Smooth muscle cell (in vitro differentiated cells): ENCODE data around the gene PDE6G. TPM values are rescaled to one million over a fixed set of nuclear protein-coding genes. Genes with fewer than 3 reads are reported as not detected.

Source experiments
- DNase-seq: peaks from one replicate; lab custom pipeline; 2025; ENCODE audit not compliant: unreplicated experiment; lab: John Stamatoyannopoulos, UW
- H2AFZ ChIP-seq: fragments of 200-600 bp; sonication (generic); 2 replicates; pipeline ENCODE4 v1.6.0; 2016; ENCODE audit warnings: antibody characterized with exemption, low read depth, mild to moderate bottlenecking
- H3F3A ChIP-seq: fragments of 200-600 bp; sonication (generic); 2 replicates; pipeline ENCODE4 v1.6.0; 2017; ENCODE audit warnings: antibody characterized with exemption, low read depth
- H3K27ac ChIP-seq: fragments of 200-600 bp; sonication (generic); 2 replicates; pipeline ENCODE4 v1.5.1; 2016; ENCODE audit warnings: low read depth, mild to moderate bottlenecking
- H3K27me3 ChIP-seq: fragments of 200-600 bp; sonication (generic); 2 replicates; pipeline ENCODE4 v1.6.1; 2016; ENCODE audit warnings: low read depth, mild to moderate bottlenecking
- H3K36me3 ChIP-seq: fragments of 200-600 bp; sonication (generic); 2 replicates; pipeline ENCODE4 v1.5.1; 2016; ENCODE audit warnings: low read depth
- H3K4me1 ChIP-seq: fragments of 200-600 bp; sonication (generic); 2 replicates; pipeline ENCODE4 v1.5.1; 2016; ENCODE audit warnings: low read depth
- H3K4me2 ChIP-seq: fragments of 200-600 bp; sonication (generic); 2 replicates; pipeline ENCODE4 v1.6.0; 2016; ENCODE audit warnings: mild to moderate bottlenecking
- H3K4me3 ChIP-seq: fragments of 200-600 bp; sonication (generic); 2 replicates; pipeline ENCODE4 v1.5.1; 2016; ENCODE audit warnings: mild to moderate bottlenecking
- H3K79me2 ChIP-seq: fragments of 200-600 bp; sonication (generic); 2 replicates; pipeline ENCODE4 v1.6.0; 2016; ENCODE audit warnings: low read depth, mild to moderate bottlenecking
- H3K9ac ChIP-seq: fragments of 200-600 bp; sonication (generic); 2 replicates; pipeline ENCODE4 v1.6.0; 2016; ENCODE audit warnings: low read depth
- H3K9me3 ChIP-seq: fragments of 200-600 bp; sonication (generic); replicated peaks from 2 replicates; pipeline ENCODE4 v1.5.1; 2016; ENCODE audit warnings: low read depth
- H4K20me1 ChIP-seq: fragments of 200-600 bp; sonication (generic); 2 replicates; pipeline ENCODE4 v1.6.0; 2016; ENCODE audit warnings: low read depth
- WGBS: methylation state at CpG from one replicate; pipeline ENCODE4 v1.1.7; 2016; ENCODE audit warnings: low lambda C conversion rate; 5-methylcytosine and 5-hydroxymethylcytosine counted together
- polyA plus RNA-seq: library from polyadenylated mRNA; unstranded; fragments of >200 nt; fragmentation: Nextera tagmentation; extraction: Ambion mirVana; gene quantifications from 2 replicates; pipeline ENCODE4 v1.2.1, GENCODE V29; 2016
- total RNA-seq: library from RNA; depleted of rRNA; stranded (reverse); fragments of >200 nt; gene quantifications from 2 replicates; pipeline ENCODE4 v1.2.3, GENCODE V29; 2014
- TF ChIP-seq, protein P1 (sequence below): fragments of 200-600 bp; sonication (generic); IDR thresholded peaks from 2 replicates; pipeline ENCODE4 v1.5.1; 2017; ENCODE audit warnings: borderline replicate concordance, mild to moderate bottlenecking, antibody characterized with exemption; ENCODE audit not compliant: insufficient read depth, poor library complexity, severe bottlenecking

The PDE6G gene
- total and polyA plus RNA-seq, 2 experiments from 2014 or later = 3.2 to 14.5 TPM

GRCh38 chr17:81652906-81653771, 3.2 kb downstream of the PDE6G start:
- Histone ChIP-seq H3K4me2 (peak overlapping the region; percentile 74), H3K79me2 (no peaks in the 10 kb centered on the region), H3K4me1 (peaks cover 3% of the 10 kb centered on the region), H3K27ac (no peak overlapping the region), H4K20me1 (no peaks in the 10 kb centered on the region), H2AFZ (peak overlapping the region; percentile 81), H3F3A (no peaks in the 10 kb centered on the region), H3K9ac (no peak overlapping the region), H3K36me3 (no peaks in the 10 kb centered on the region), H3K27me3 (peaks cover 10% of the 10 kb centered on the region), H3K9me3 (no peaks in the 10 kb centered on the region), H3K4me3 (no peak overlapping the region)
- DNase-seq = no peak
- TF ChIP-seq, protein P1, sequence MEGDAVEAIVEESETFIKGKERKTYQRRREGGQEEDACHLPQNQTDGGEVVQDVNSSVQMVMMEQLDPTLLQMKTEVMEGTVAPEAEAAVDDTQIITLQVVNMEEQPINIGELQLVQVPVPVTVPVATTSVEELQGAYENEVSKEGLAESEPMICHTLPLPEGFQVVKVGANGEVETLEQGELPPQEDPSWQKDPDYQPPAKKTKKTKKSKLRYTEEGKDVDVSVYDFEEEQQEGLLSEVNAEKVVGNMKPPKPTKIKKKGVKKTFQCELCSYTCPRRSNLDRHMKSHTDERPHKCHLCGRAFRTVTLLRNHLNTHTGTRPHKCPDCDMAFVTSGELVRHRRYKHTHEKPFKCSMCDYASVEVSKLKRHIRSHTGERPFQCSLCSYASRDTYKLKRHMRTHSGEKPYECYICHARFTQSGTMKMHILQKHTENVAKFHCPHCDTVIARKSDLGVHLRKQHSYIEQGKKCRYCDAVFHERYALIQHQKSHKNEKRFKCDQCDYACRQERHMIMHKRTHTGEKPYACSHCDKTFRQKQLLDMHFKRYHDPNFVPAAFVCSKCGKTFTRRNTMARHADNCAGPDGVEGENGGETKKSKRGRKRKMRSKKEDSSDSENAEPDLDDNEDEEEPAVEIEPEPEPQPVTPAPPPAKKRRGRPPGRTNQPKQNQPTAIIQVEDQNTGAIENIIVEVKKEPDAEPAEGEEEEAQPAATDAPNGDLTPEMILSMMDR = no peak
- 50% methylated on average over 27 of the region's 27 CpGs for WGBS

DNA sequence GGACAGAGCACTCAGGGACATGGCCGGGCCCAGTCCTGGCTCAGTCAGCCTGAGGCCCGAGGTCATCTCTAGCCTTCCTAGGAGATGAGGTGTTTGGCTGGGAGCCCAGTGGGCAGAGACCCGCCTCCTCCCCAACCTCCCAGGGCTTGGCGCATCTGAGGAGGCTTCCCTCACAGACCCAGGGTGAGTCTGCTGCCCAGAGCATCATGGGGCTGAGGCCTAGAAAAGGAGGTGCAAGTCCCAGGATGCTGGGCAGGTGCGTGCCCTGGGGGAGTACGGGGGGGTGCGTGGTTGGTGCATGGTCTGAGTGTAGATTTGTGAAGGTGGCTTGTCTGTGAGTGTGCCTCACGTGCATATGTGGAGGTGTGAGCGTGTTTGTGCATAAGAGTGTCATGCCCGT, 4.7 kb downstream of the PDE6G start:
- H4K20me1 ChIP-seq = no peaks in the 10 kb centered on the region
- H3K4me1 ChIP-seq = peaks cover 3% of the 10 kb centered on the region
- H3F3A ChIP-seq = no peaks in the 10 kb centered on the region
- no peak overlapping the region for H3K9ac ChIP-seq
- peaks cover 20% of the 10 kb centered on the region for H3K27me3 ChIP-seq
- no peaks in the 10 kb centered on the region for H3K79me2 ChIP-seq
- H3K27ac ChIP-seq = no peak overlapping the region
- no peak for DNase-seq
- H3K4me2 ChIP-seq = no peak overlapping the region
- H3K36me3 ChIP-seq = no peaks in the 10 kb centered on the region
- 91% methylated on average over 10 of the region's 10 CpGs for WGBS
- no peaks in the 10 kb centered on the region for H3K9me3 ChIP-seq
- H2AFZ ChIP-seq = no peak overlapping the region
- TF ChIP-seq, protein P1 = no peak
- H3K4me3 ChIP-seq = no peak overlapping the region

DNA sequence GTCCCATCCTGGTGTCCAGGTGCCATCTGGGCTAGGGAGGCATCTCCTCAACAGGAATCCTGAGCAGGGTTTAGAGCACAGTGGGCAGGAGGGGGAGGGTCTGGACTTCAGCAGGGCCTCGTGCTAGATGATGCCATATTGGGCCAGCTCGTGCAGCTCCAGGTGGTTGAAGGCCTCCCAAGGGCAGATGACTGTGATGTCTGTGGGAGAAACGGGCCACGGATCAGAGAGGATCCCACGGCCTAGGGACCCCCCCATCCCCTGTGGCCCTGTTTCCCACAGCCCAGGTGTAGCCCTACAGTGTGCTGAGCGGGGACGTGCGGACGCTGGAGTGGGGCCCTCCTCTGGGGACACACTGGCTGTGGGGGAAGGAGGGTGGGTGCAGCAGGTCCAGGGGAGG, 5.4 kb downstream of the PDE6G start:
- no peaks in the 10 kb centered on the region for H3F3A ChIP-seq
- H3K9ac ChIP-seq = no peak overlapping the region
- H3K79me2 ChIP-seq = no peaks in the 10 kb centered on the region
- no peak overlapping the region for H2AFZ ChIP-seq
- H3K4me1 ChIP-seq = peaks cover 3% of the 10 kb centered on the region
- TF ChIP-seq, protein P1 = no peak
- H3K4me2 ChIP-seq = no peak overlapping the region
- H4K20me1 ChIP-seq = no peaks in the 10 kb centered on the region
- H3K9me3 ChIP-seq = no peaks in the 10 kb centered on the region
- H3K27ac ChIP-seq = no peak overlapping the region
- peaks cover 20% of the 10 kb centered on the region for H3K27me3 ChIP-seq
- no peak for DNase-seq
- H3K4me3 ChIP-seq = no peak overlapping the region
- H3K36me3 ChIP-seq = no peaks in the 10 kb centered on the region
- WGBS = 94% methylated on average over 9 of the region's 9 CpGs

- H4K20me1 ChIP-seq = no peaks in the 10 kb centered on the region
- H3K27me3 ChIP-seq = peaks cover 20% of the 10 kb centered on the region
- WGBS = 99% methylated on average over 14 of the region's 14 CpGs
- peaks cover 3% of the 10 kb centered on the region for H3K4me1 ChIP-seq
- TF ChIP-seq, protein P1 = no peak
- no peak overlapping the region for H2AFZ ChIP-seq
- no peak overlapping the region for H3K4me2 ChIP-seq
- no peak for DNase-seq
- H3K9me3 ChIP-seq = no peaks in the 10 kb centered on the region
- no peak overlapping the region for H3K27ac ChIP-seq
- H3K9ac ChIP-seq = no peak overlapping the region
- no peaks in the 10 kb centered on the region for H3K36me3 ChIP-seq
- no peak overlapping the region for H3K4me3 ChIP-seq
- no peaks in the 10 kb centered on the region for H3K79me2 ChIP-seq
- no peaks in the 10 kb centered on the region for H3F3A ChIP-seq
Observed at GRCh38 chr17:81648707-81649085, 7.6 kb downstream of the PDE6G start.
